ENCODE data around the gene LMAN1L. TPM values are rescaled to one million over a fixed set of nuclear protein-coding genes. Genes with fewer than 3 reads are reported as not detected.
"Not testable (repeated sequence)": the region's sequence is repeated elsewhere in the genome, so short reads cannot be mapped to it uniquely, and the experiment has no call there.

Gene LMAN1L
- total RNA-seq, 4 donors from 2014 or later, result 0.66 TPM; not detected in 3

- Histone ChIP-seq H3K27me3 (no peaks in the 10 kb centered on the region), H3K4me1 (peaks cover 83 to 94% (median 92%) of the 10 kb centered on the region in 4 donors), H3K9me3 (no peaks in the 10 kb centered on the region), H3K36me3 (no peaks in the 10 kb centered on the region), H3K4me3 (peak overlapping the region in 1 of 4 donors; percentile 3), H3K27ac (replicated peaks in 1 of 4) (peak overlapping the region; percentile 28 to 64 (median 43))
- WGBS, result 74% methylated on average over 12 of the region's 13 CpGs
- DNase-seq (ENCODE audit: extremely low spot score), result no peak
- intact Hi-C loops (cut with DNase I), result no loop called here
- TF ChIP-seq, protein P1, sequence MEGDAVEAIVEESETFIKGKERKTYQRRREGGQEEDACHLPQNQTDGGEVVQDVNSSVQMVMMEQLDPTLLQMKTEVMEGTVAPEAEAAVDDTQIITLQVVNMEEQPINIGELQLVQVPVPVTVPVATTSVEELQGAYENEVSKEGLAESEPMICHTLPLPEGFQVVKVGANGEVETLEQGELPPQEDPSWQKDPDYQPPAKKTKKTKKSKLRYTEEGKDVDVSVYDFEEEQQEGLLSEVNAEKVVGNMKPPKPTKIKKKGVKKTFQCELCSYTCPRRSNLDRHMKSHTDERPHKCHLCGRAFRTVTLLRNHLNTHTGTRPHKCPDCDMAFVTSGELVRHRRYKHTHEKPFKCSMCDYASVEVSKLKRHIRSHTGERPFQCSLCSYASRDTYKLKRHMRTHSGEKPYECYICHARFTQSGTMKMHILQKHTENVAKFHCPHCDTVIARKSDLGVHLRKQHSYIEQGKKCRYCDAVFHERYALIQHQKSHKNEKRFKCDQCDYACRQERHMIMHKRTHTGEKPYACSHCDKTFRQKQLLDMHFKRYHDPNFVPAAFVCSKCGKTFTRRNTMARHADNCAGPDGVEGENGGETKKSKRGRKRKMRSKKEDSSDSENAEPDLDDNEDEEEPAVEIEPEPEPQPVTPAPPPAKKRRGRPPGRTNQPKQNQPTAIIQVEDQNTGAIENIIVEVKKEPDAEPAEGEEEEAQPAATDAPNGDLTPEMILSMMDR (IDR thresholded peaks at IDR 0.05), result no peak
- TF ChIP-seq POLR2A (IDR thresholded peaks at IDR 0.05; ENCODE audit: low read depth), result no peak
- no peak for TF ChIP-seq POLR2AphosphoS5 (IDR thresholded peaks at IDR 0.05)
- no peak for TF ChIP-seq EP300 (IDR thresholded peaks at IDR 0.05)
These were observed 27.2 kb upstream of the LMAN1L start for GRCh38 chr15:74785194-74786032.

- Histone ChIP-seq H3K27ac (replicated peaks in 1 of 4) (peak overlapping the region; percentile 56 to 72 (median 60)), H3K4me1 (peaks cover 88 to 94% (median 92%) of the 10 kb centered on the region in 4 donors)
- H3K4me3 ChIP-seq; H3K27me3 ChIP-seq; DNase-seq (ENCODE audit: extremely low spot score); intact Hi-C loops (cut with DNase I); H3K9me3 ChIP-seq; H3K36me3 ChIP-seq: not testable (repeated sequence)
- 76% methylated on average over 12 of the region's 12 CpGs for WGBS
These were observed 26.6 kb upstream of the LMAN1L start for GRCh38 chr15:74786081-74786480.

DNA sequence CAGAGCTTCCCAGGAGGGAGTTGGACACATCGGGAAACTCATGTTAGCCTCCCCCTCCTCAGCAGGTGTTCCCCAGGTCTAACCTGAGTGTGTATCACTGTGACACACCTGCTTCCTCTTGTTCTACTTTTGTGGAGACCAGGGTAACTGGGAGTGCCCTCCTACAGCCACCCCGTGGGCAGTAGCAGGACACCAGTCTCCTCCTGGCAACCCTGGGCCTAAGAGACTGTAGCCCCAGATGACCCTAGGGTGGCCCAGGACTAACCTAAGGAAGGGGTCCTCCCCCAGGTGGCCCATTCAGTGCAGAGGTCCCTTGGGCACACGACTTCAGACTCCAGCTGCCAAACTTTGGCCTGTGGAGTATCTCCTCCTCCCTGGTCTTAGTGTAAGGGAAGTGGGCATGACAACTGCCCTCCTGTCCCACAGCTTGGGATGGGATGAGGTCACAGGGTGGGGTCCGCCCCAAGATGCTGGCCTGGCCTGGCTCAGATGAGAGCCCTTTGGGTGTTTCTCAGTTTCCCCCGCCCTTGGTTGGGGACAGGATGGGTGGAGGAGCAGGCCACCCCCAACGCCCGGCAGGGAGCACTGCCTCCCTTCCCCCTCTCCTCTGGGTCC lies 26.0 kb upstream of the LMAN1L start:
- Histone ChIP-seq H3K4me3 (no peak overlapping the region), H3K4me1 (peaks cover 85 to 93% (median 88%) of the 10 kb centered on the region in 4 donors), H3K9me3 (no peaks in the 10 kb centered on the region), H3K36me3 (no peaks in the 10 kb centered on the region), H3K27me3 (no peaks in the 10 kb centered on the region), H3K27ac (replicated peaks in 1 of 4) (peak overlapping the region; percentile 56 to 72 (median 60))
- DNase-seq (ENCODE audit: extremely low spot score), result no peak
- no peak for TF ChIP-seq POLR2A (IDR thresholded peaks at IDR 0.05; ENCODE audit: low read depth)
- TF ChIP-seq, protein P1 (IDR thresholded peaks at IDR 0.05), result no peak
- no peak for TF ChIP-seq EP300 (IDR thresholded peaks at IDR 0.05)
- TF ChIP-seq POLR2AphosphoS5 (IDR thresholded peaks at IDR 0.05), result no peak
- intact Hi-C loops (cut with DNase I), result no loop called here
- 59% methylated on average over 6 of the region's 7 CpGs for WGBS

DNA sequence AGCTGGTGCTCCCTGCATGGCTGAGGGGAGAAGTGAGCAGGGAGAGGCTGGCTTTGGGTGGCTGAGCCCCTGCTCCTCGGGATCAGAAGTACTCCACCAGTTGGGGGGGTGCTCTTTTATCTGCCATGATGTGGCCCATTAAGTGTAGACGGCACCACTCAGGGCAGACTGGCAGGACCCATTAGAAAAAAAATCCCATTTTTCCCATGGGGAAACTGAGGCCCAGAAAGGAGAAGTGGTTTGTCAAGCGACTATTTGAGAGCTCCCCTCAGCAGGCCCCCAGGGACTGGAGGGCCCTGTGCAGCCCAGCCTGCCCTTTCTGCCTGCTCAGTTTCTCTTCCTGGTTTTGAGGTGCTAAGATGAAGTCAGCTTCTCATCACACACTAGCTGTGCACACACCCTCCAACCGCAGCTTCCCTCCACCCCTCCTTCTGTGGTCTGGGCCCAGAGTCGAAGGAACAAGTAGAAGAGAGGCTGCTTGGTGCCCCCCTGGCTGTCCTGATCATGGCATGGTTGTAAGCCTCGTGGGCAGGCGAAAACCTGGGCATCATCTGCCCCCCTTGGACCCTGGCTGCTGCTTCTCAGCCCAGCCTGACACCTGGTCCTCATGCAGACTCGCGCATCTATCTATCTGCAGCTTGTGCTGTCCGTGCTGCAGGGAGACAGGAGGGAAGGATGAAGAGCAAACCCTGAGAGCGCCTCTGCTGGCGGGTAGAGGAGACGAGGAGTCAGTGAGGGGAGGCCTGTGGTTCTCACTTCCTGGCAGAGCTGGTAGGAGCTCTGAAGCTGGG lies 25.2 kb upstream of the LMAN1L start:
- Histone ChIP-seq H3K27ac (replicated peaks in 1 of 4) (peak overlapping the region; percentile 57 to 72 (median 66)), H3K27me3 (no peaks in the 10 kb centered on the region), H3K9me3 (no peaks in the 10 kb centered on the region), H3K4me1 (peaks cover 92 to 98% (median 94%) of the 10 kb centered on the region in 4 donors), H3K36me3 (no peaks in the 10 kb centered on the region), H3K4me3 (peak overlapping the region in 1 of 4 donors; percentile 13)
- WGBS, result 44% methylated on average over 8 of the region's 13 CpGs
- DNase-seq (ENCODE audit: extremely low spot score), result no peak
- TF ChIP-seq, protein P1 (IDR thresholded peaks at IDR 0.05), result peak in 2 of 3 experiments; percentile 16 to 31
- TF ChIP-seq POLR2A (IDR thresholded peaks at IDR 0.05; ENCODE audit: low read depth), result no peak
- intact Hi-C loops (cut with DNase I), result no loop called here
